ENCODE data around the gene TRMU.

GRCh38 chr22:46372686-46373085, 37.2 kb downstream of the TRMU start:
- TF ChIP-seq CTCF (IDR thresholded peaks at IDR 0.05) = no peak
- no peak for TF ChIP-seq POLR2A (IDR thresholded peaks at IDR 0.05)
